K562 (cell line): ENCODE results near the gene TENM4. TPM values are rescaled to one million over a fixed set of nuclear protein-coding genes. Genes with fewer than 3 reads are reported as not detected.

ENCODE experiments used
- HNRNPUL1 ChIP-seq: fragments of 200-400 bp; formaldehyde crosslinking; IDR thresholded peaks from 2 replicates; pipeline ENCODE4 v1.6.1; 2017; ENCODE audit warnings: low read length
- PPARD ChIP-seq: fragments of 250-450 bp; sonication (Bioruptor Pico); IDR thresholded peaks from 2 replicates; pipeline ENCODE4 v1.8.0; 2022; ENCODE audit warnings: inconsistent platforms, mild to moderate bottlenecking, moderate library complexity
- ZZZ3 ChIP-seq: fragments of 450-650 bp; IDR thresholded peaks from 2 replicates; pipeline ENCODE4 v1.6.1; 2016; ENCODE audit warnings: antibody characterized with exemption, mild to moderate bottlenecking, moderate library complexity
- polyA plus RNA-seq, 8 experiments: library from polyadenylated mRNA; depleted of rRNA in 4 of 8; stranded (reverse) in 5 of 8; unstranded in 3 of 8; fragments of >200 nt; fragmentation: Nextera tagmentation in 2 of 8; fragmentation: Illumina TruSeq in 1 of 8; extraction: Ambion mirVana in 2 of 8; extraction: Trizol in 1 of 8; gene quantifications; 2 replicates each; pipeline versions ENCODE4 v1.2.1 to v1.2.3, GENCODE V29; 2011 to 2014; ENCODE audit warnings: inconsistent platforms in 1 of 8, missing spikeins in 1 of 8
- total RNA-seq, 7 experiments: library from RNA; depleted of rRNA in 6 of 7; stranded (reverse); fragments of >200 nt in 6 of 7; fragmentation: Illumina TruSeq in 2 of 7; extraction: Trizol in 2 of 7; gene quantifications; 2 replicates each; pipeline versions ENCODE4 v1.2.1 to v1.2.3, GENCODE V29; 2011 to 2021; ENCODE audit warnings: low replicate concordance in 1 of 7
- TF ChIP-seq, protein P1 (sequence below): fragments of 250-450 bp; sonication (Bioruptor Pico); IDR thresholded peaks from 2 replicates; pipeline ENCODE4 v1.8.0; 2022; ENCODE audit warnings: inconsistent platforms, mild to moderate bottlenecking, moderate library complexity, borderline replicate concordance
- TF ChIP-seq, protein P2 (sequence below), 2 experiments: fragments of 450-650 bp in 1 of 2; IDR thresholded peaks; 2 replicates each; pipeline ENCODE4 v1.6.1; 2011 to 2017; ENCODE audit warnings: low read depth in 2 of 2, antibody characterized with exemption in 1 of 2, borderline replicate concordance in 1 of 2, low read length in 1 of 2, mild to moderate bottlenecking in 1 of 2, mixed read lengths in 1 of 2; ENCODE audit not compliant: control insufficient read depth in 1 of 2

TENM4 gene
- total and polyA plus RNA-seq, 9 of the 15 experiments (the other 6 are each of a cell fraction or from before 2014, with no cell fraction given): 0.16 TPM; not detected in 8

DNA sequence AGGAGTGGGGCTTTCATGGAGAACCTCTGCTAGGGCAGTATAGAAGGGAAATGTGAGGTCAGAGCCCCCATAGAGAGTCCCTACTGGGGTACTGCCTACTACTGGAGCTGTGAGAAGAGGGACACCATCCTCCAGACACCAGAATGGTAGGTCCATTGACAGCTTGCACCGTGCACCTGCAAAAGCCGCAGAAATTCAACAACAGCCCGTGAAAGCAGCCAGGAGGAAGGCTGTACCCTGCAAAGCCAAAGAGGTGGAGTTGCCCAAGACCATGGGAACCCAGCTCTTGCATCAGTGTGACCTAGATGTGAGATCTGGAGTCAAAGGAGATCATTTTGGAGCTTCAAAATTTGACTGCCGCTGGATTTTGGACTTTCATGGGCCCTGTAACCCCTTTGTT lies 245.6 kb downstream of the TENM4 start (continued):
- no peak for TF ChIP-seq HNRNPUL1
- TF ChIP-seq, protein P1, sequence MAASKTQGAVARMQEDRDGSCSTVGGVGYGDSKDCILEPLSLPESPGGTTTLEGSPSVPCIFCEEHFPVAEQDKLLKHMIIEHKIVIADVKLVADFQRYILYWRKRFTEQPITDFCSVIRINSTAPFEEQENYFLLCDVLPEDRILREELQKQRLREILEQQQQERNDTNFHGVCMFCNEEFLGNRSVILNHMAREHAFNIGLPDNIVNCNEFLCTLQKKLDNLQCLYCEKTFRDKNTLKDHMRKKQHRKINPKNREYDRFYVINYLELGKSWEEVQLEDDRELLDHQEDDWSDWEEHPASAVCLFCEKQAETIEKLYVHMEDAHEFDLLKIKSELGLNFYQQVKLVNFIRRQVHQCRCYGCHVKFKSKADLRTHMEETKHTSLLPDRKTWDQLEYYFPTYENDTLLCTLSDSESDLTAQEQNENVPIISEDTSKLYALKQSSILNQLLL (CRISPR knock-in tag): no peak
- TF ChIP-seq, protein P2, sequence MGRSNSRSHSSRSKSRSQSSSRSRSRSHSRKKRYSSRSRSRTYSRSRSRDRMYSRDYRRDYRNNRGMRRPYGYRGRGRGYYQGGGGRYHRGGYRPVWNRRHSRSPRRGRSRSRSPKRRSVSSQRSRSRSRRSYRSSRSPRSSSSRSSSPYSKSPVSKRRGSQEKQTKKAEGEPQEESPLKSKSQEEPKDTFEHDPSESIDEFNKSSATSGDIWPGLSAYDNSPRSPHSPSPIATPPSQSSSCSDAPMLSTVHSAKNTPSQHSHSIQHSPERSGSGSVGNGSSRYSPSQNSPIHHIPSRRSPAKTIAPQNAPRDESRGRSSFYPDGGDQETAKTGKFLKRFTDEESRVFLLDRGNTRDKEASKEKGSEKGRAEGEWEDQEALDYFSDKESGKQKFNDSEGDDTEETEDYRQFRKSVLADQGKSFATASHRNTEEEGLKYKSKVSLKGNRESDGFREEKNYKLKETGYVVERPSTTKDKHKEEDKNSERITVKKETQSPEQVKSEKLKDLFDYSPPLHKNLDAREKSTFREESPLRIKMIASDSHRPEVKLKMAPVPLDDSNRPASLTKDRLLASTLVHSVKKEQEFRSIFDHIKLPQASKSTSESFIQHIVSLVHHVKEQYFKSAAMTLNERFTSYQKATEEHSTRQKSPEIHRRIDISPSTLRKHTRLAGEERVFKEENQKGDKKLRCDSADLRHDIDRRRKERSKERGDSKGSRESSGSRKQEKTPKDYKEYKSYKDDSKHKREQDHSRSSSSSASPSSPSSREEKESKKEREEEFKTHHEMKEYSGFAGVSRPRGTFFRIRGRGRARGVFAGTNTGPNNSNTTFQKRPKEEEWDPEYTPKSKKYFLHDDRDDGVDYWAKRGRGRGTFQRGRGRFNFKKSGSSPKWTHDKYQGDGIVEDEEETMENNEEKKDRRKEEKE (IDR thresholded peaks at IDR 0.05; ENCODE audit: borderline replicate concordance in 1 of 2, control insufficient read depth in 1 of 2, low read depth in 2 of 2, low read length in 1 of 2): no peak
- TF ChIP-seq ZZZ3: no peak
- no peak for TF ChIP-seq PPARD (CRISPR knock-in tag)
- TF ChIP-seq, all 486 proteins: peak for 0
